Measurements from ENCODE around the gene IFT27. TPM values are rescaled to one million over a fixed set of nuclear protein-coding genes. Genes with fewer than 3 reads are reported as not detected.
A peak's percentile ranks its signal among the peaks of the same experiment; 100 is the strongest.

The IFT27 gene
- total and polyA plus RNA-seq, 4 donors, result 18.9 to 51.1 (median 26.4) TPM

DNA sequence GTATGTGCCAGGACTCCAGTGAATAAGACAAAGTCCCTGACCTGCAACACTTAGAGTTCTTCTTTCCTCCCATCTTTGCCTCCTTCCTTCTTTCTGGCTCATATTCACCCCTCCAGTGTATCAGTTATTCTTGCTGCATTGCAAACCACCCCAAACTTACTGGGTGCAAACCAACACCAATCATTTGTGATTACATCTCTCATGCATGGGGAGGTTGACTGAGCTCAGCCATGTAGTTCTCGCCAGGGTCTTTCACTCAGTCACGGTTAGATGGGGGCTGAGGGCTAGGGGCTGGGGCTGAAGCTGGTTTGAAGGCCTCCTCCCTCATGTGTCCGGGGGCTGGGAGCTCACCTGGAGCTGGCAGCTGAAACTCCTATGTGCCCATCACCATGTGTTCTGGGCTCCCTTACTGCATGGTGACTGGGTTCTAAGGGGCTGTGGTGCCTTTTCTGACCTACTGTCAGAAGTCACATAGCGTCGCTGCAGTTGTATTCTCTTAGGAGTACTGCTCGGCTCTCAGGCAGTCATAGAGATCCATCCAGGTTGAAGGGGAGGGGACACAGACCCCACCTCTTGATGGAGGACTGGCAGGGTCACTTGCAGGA, 37.4 kb downstream of the IFT27 start:
- Histone ChIP-seq H3K4me1 (ENCODE audit: control insufficient read depth in 5 of 5, insufficient read depth in 5 of 5, low read length in 5 of 5) (peaks cover 0 to 4% (median 0%) of the 10 kb centered on the region in 5 donors), H3K4me3 (no peak overlapping the region), H3K9ac (ENCODE audit: insufficient read depth in 1 of 2, low read length in 2 of 2) (no peak overlapping the region), H3K27ac (ENCODE audit: low read depth in 1 of 2, low read length in 1 of 2) (no peak overlapping the region), H3K36me3 (ENCODE audit: control insufficient read depth in 4 of 4, insufficient read depth in 4 of 4, low read length in 4 of 4) (no peaks in the 10 kb centered on the region), H3K9me3 (ENCODE audit: control insufficient read depth in 4 of 4, insufficient read depth in 3 of 4, low read length in 3 of 4) (peaks cover 0 to 6% (median 1%) of the 10 kb centered on the region in 4 donors), H3K27me3 (ENCODE audit: control insufficient read depth in 3 of 3, insufficient read depth in 3 of 3, low read length in 2 of 3) (peaks cover 0 to 2% (median 0%) of the 10 kb centered on the region in 3 donors)
- TF ChIP-seq, protein P1, sequence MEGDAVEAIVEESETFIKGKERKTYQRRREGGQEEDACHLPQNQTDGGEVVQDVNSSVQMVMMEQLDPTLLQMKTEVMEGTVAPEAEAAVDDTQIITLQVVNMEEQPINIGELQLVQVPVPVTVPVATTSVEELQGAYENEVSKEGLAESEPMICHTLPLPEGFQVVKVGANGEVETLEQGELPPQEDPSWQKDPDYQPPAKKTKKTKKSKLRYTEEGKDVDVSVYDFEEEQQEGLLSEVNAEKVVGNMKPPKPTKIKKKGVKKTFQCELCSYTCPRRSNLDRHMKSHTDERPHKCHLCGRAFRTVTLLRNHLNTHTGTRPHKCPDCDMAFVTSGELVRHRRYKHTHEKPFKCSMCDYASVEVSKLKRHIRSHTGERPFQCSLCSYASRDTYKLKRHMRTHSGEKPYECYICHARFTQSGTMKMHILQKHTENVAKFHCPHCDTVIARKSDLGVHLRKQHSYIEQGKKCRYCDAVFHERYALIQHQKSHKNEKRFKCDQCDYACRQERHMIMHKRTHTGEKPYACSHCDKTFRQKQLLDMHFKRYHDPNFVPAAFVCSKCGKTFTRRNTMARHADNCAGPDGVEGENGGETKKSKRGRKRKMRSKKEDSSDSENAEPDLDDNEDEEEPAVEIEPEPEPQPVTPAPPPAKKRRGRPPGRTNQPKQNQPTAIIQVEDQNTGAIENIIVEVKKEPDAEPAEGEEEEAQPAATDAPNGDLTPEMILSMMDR (IDR thresholded peaks at IDR 0.05; ENCODE audit: control extremely low read depth, extremely low read depth), result no peak
- DNase-seq, result no peak
- no peak for ATAC-seq (ENCODE audit: insufficient read depth, low FRiP score)
- 83 to 89% methylated on average over 6 of the region's 6 CpGs for WGBS, 2 donors

DNA sequence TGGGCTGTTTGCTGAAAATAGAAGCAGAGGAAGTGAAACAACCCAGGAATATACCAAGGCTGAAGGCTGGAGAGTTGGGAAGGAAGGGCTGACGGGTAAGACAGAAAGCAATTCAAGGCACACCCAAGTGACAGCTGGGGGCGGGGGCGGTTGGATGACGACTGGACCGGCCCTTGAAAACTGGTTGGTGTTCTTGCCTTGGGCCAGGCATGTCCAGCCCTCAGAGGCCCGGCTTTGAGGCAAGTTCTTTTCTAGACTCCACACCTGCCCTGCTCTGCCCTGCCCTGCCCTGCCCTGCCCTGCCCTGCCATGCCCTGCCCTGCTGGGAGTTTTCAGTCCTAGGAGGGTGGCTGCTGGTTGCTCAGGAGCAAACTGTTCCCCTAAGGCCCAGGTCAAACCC, 38.1 kb downstream of the IFT27 start:
- Histone ChIP-seq H3K4me1 (ENCODE audit: control insufficient read depth in 5 of 5, insufficient read depth in 5 of 5, low read length in 5 of 5) (peaks cover 0 to 4% (median 0%) of the 10 kb centered on the region in 5 donors), H3K36me3 (ENCODE audit: control insufficient read depth in 4 of 4, insufficient read depth in 4 of 4, low read length in 4 of 4) (no peaks in the 10 kb centered on the region), H3K4me3 (no peak overlapping the region), H3K9me3 (ENCODE audit: control insufficient read depth in 4 of 4, insufficient read depth in 3 of 4, low read length in 3 of 4) (peaks cover 0 to 6% (median 1%) of the 10 kb centered on the region in 4 donors), H3K9ac (ENCODE audit: insufficient read depth in 1 of 2, low read length in 2 of 2) (no peak overlapping the region), H3K27ac (ENCODE audit: low read depth in 1 of 2, low read length in 1 of 2) (no peak overlapping the region), H3K27me3 (ENCODE audit: control insufficient read depth in 3 of 3, insufficient read depth in 3 of 3, low read length in 2 of 3) (peaks cover 0 to 2% (median 0%) of the 10 kb centered on the region in 3 donors)
- ATAC-seq (ENCODE audit: insufficient read depth, low FRiP score), result no peak
- peak in 1 of 3 donors; percentile 8 for DNase-seq
- TF ChIP-seq, protein P1 (IDR thresholded peaks at IDR 0.05; ENCODE audit: control extremely low read depth, extremely low read depth), result no peak
- WGBS, 2 donors, result 34 to 41% methylated on average over 6 of the region's 6 CpGs

DNA sequence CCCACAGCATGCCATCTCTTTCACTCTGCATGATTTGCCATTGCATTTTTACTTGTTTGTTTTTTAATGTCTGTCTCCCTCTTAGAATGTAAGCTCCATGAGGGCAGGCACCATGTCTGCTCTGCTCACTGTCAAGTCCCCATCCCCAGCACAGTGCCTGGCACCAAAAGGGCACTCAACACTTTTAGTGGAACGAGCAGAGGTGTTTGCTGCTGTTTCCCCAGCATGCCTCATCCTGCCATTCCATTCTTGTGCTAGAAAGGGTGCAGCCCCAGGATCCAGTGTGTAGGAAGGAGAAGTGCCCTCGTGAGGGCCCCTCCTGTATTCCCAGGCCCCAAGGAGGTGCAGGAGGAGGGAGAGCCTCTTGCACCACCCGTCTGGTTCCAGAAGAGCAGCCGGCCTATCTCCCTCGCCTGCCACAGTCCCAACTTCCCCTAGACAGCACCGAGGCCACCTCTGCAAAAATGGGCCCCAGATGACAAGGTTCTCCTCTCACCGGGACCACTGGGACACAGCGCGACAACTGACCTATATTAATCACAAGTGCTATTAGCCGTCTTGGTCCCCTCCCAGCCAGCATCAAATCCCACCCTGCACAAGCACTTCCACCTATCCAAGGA, 39.1 kb downstream of the IFT27 start:
- WGBS, 2 donors, result 51 to 58% methylated on average over 10 of the region's 10 CpGs
- Histone ChIP-seq H3K4me3 (no peak overlapping the region), H3K4me1 (ENCODE audit: control insufficient read depth in 5 of 5, insufficient read depth in 5 of 5, low read length in 5 of 5) (peaks cover 0 to 4% (median 0%) of the 10 kb centered on the region in 5 donors), H3K9ac (ENCODE audit: insufficient read depth in 1 of 2, low read length in 2 of 2) (no peak overlapping the region), H3K36me3 (ENCODE audit: control insufficient read depth in 4 of 4, insufficient read depth in 4 of 4, low read length in 4 of 4) (no peaks in the 10 kb centered on the region), H3K27ac (ENCODE audit: low read depth in 1 of 2, low read length in 1 of 2) (no peak overlapping the region), H3K9me3 (ENCODE audit: control insufficient read depth in 4 of 4, insufficient read depth in 3 of 4, low read length in 3 of 4) (peaks cover 0 to 6% (median 1%) of the 10 kb centered on the region in 4 donors), H3K27me3 (ENCODE audit: control insufficient read depth in 3 of 3, insufficient read depth in 3 of 3, low read length in 2 of 3) (peaks cover 0 to 2% (median 0%) of the 10 kb centered on the region in 3 donors)
- TF ChIP-seq, protein P1 (IDR thresholded peaks at IDR 0.05; ENCODE audit: control extremely low read depth, extremely low read depth), result no peak
- ATAC-seq (ENCODE audit: insufficient read depth, low FRiP score), result no peak
- DNase-seq, result no peak
